CD4-positive, alpha-beta T cell (primary cell): ENCODE data around the gene TAGLN2. TPM values are rescaled to one million over a fixed set of nuclear protein-coding genes. Genes with fewer than 3 reads are reported as not detected.

Experiments used
- ATAC-seq: fragments of 200-7000 bp; cut with Tn5 transposase; one replicate; pipeline ENCODE4 v1.10.0; 2022; ENCODE audit warnings: mild to moderate bottlenecking; ENCODE audit not compliant: poor library complexity
- CTCF ChIA-PET: fragments of 350-600 bp; sonication (Branson Sonifier 250); formaldehyde crosslinking; loops from one replicate; lab custom pipeline; 2021; ENCODE audit warnings: antibody characterized with exemption, inconsistent platforms; lab: Charles Lee
- POLR2A ChIA-PET: fragments of 350-600 bp; sonication (Branson Sonifier 250); formaldehyde crosslinking; loops from one replicate; lab custom pipeline; 2021; ENCODE audit warnings: antibody characterized with exemption, inconsistent platforms; lab: Charles Lee
- DNase-seq, 14 experiments: peaks; one replicate each; pipeline ENCODE4 v3.0.0-alpha.2; 2013 to 2020; ENCODE audit warnings: mixed read lengths in 2 of 14
- H3K27ac ChIP-seq, 2 donors: one replicate each; pipeline versions ENCODE4 v1.5.1 to v1.7.0; 2013; ENCODE audit warnings: low read length in 2 of 2, low read depth in 1 of 2, mild to moderate bottlenecking in 1 of 2
- H3K27me3 ChIP-seq, 2 experiments: 1 replicate in 1 of 2; 2 replicates in 1 of 2; pipeline versions ENCODE4 v1.6.1 to v1.7.0; 2013; ENCODE audit warnings: low read length in 2 of 2, control low read depth in 1 of 2, mild to moderate bottlenecking in 1 of 2, moderate library complexity in 1 of 2; ENCODE audit not compliant: insufficient read depth in 2 of 2, control insufficient read depth in 1 of 2
- H3K36me3 ChIP-seq: one replicate; pipeline ENCODE4 v1.6.1; 2013; ENCODE audit warnings: low read length, control low read depth; ENCODE audit not compliant: insufficient read depth
- H3K4me1 ChIP-seq: one replicate; pipeline ENCODE4 v1.6.1; 2013; ENCODE audit warnings: low read length, control low read depth; ENCODE audit not compliant: insufficient read depth
- H3K4me3 ChIP-seq: one replicate; pipeline ENCODE4 v1.5.1; 2013; ENCODE audit warnings: mild to moderate bottlenecking, low read length, moderate library complexity
- H3K9me3 ChIP-seq, 2 experiments: 1 replicate in 1 of 2; 2 replicates in 1 of 2; pipeline versions ENCODE4 v1.6.1 to v1.7.0; 2013; ENCODE audit warnings: low read length in 2 of 2, mild to moderate bottlenecking in 2 of 2, control low read depth in 1 of 2, moderate library complexity in 1 of 2; ENCODE audit not compliant: control insufficient read depth in 1 of 2, insufficient read depth in 1 of 2
- H3K27ac Mint-ChIP-seq: one replicate; pipeline ENCODE4 v1.8.0; 2020; ENCODE audit warnings: mixed read lengths
- H3K27me3 Mint-ChIP-seq: one replicate; pipeline ENCODE4 v1.8.0; 2021; ENCODE audit warnings: mixed read lengths
- H3K36me3 Mint-ChIP-seq: one replicate; pipeline ENCODE4 v1.8.0; 2021; ENCODE audit warnings: low read depth, mixed read lengths
- H3K4me1 Mint-ChIP-seq: one replicate; pipeline ENCODE4 v1.8.0; 2021; ENCODE audit warnings: low read depth, mixed read lengths
- H3K4me3 Mint-ChIP-seq: one replicate; pipeline ENCODE4 v1.8.0; 2020; ENCODE audit warnings: mild to moderate bottlenecking, mixed read lengths
- H3K9me3 Mint-ChIP-seq: one replicate; pipeline ENCODE4 v1.8.0; 2020; ENCODE audit warnings: mixed read lengths
- intact Hi-C, 2 experiments: fragments of 100-400 bp; cut with DNase I in 1 of 2; cut with micrococcal nuclease in 1 of 2; formaldehyde crosslinking; loops; one replicate each; pipeline versions ENCODE4 v1.15.1 to v1.9.0; 2023 to 2025; cut with DNase I, micrococcal nuclease
- total RNA-seq, 174 experiments: library from RNA in 2 of 174; stranded (reverse) in 2 of 174; gene quantifications; one replicate each; pipeline ENCODE4 v1.2.3 and lab custom pipeline; 2021 to 2026
- TF ChIP-seq, protein P1 (sequence below): fragments of 200-600 bp; IDR thresholded peaks from one replicate; pipeline ENCODE4 v1.8.0; 2022; ENCODE audit warnings: antibody characterized with exemption, mild to moderate bottlenecking

Gene TAGLN2
- total RNA-seq, 2 experiments from 2014 or later = 301 to 311 TPM

DNA sequence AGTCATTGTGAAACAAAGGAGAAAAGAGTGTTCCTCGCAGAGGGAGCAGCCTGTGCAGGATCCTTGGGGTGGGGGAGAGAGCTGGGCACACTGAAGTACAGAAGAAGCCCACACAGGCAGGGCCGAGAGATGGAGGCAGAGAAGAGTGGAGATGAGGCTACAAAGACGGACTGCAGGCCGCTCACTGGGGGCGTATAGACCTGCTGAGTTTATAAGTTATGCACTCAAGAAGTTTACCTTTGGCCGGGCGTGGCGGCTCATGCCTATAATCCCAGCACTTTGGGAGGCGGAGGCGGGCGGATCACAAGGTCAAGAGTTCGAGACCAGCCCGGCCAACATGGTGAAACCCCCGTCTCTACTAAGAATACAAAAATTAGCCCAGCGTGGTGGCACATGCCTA, 36.3 kb upstream of the TAGLN2 start:
- intact Hi-C loops = no loop called here
- Histone ChIP-seq H3K9me3 (no peaks in the 10 kb centered on the region), H3K36me3 (no peaks in the 10 kb centered on the region), H3K27me3 (peaks cover 0 to 4% of the 10 kb centered on the region in 2 experiments), H3K4me3 (no peak overlapping the region), H3K27ac (no peak overlapping the region), H3K4me1 (no peaks in the 10 kb centered on the region)
- DNase-seq (no peak), ATAC-seq (no peak)
- Mint-ChIP-seq H3K27ac (no peak overlapping the region), H3K27me3 (peaks cover 15% of the 10 kb centered on the region), H3K9me3 (no peaks in the 10 kb centered on the region), H3K4me1 (no peaks in the 10 kb centered on the region), H3K4me3 (no peak overlapping the region), H3K36me3 (no peaks in the 10 kb centered on the region)
- TF ChIP-seq, protein P1, sequence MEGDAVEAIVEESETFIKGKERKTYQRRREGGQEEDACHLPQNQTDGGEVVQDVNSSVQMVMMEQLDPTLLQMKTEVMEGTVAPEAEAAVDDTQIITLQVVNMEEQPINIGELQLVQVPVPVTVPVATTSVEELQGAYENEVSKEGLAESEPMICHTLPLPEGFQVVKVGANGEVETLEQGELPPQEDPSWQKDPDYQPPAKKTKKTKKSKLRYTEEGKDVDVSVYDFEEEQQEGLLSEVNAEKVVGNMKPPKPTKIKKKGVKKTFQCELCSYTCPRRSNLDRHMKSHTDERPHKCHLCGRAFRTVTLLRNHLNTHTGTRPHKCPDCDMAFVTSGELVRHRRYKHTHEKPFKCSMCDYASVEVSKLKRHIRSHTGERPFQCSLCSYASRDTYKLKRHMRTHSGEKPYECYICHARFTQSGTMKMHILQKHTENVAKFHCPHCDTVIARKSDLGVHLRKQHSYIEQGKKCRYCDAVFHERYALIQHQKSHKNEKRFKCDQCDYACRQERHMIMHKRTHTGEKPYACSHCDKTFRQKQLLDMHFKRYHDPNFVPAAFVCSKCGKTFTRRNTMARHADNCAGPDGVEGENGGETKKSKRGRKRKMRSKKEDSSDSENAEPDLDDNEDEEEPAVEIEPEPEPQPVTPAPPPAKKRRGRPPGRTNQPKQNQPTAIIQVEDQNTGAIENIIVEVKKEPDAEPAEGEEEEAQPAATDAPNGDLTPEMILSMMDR = no peak
- CTCF ChIA-PET = no interaction called here
- POLR2A ChIA-PET = no interaction called here

DNA sequence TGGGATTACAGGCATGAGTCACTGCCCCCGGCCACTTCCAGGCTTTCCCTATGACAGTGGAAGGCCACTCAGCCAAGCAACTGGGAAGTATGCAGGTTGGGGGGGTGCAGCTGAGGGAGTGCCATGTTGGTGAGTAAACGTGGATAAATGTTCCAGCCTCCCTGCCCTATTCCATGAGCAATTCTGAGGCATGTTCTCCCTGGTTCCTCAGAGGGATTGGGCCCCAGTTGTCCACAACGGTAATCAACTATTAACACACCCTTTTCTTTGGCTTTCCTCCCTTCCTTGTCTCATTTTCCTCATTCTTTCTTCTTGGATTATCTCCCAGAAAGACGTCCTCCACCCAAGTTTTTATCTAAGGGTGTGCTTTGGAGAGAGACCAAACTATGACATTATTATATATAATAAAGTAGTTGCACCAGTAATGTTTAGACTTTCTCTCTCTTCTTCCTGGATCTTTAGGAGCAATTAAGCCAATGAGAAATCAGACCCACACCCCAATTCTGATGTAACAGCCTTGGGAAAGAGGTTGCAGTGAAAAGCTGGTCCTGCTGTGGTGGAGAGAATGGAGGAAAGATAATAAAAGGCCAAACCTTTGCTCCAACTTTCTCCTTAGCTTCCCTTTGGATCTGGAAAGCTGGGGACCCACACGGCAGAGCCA, 35.5 kb upstream of the TAGLN2 start:
- ATAC-seq = no peak
- Mint-ChIP-seq H3K9me3 (no peaks in the 10 kb centered on the region), H3K4me3 (no peak overlapping the region), H3K36me3 (no peaks in the 10 kb centered on the region), H3K4me1 (no peaks in the 10 kb centered on the region), H3K27me3 (peaks cover 9% of the 10 kb centered on the region), H3K27ac (no peak overlapping the region)
- Histone ChIP-seq H3K36me3 (no peaks in the 10 kb centered on the region), H3K27me3 (peaks cover 0 to 4% of the 10 kb centered on the region in 2 experiments), H3K4me3 (no peak overlapping the region), H3K27ac (no peak overlapping the region), H3K4me1 (no peaks in the 10 kb centered on the region), H3K9me3 (no peaks in the 10 kb centered on the region)
- TF ChIP-seq, protein P1 = no peak
- ChIA-PET CTCF (no interaction called here), POLR2A (no interaction called here)
- no peak for DNase-seq
- intact Hi-C loops = no loop called here

DNA sequence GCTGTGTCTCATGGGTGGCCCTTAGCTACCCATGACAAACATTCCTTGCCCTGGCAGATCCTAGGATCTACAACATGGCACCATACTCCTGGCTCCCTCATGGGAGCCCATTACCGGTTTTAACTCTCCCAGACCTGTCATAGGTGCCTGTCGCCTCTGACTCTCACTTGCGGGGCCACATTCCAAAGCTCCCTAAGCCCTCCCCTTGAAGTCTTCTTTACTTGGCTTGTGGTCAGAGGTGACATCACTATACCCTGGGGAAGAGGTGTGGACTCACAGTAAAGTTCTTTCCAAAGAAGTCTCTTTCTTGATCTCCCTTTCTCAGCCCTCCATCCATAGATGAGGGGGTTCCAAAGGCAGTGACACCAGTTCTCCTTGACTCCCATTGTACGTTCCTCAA, 34.1 kb upstream of the TAGLN2 start:
- no peak overlapping the region for H3K27ac ChIP-seq
- CTCF ChIA-PET = no interaction called here
- Mint-ChIP-seq H3K27ac (no peak overlapping the region), H3K36me3 (no peaks in the 10 kb centered on the region), H3K9me3 (no peaks in the 10 kb centered on the region), H3K27me3 (peaks cover 1% of the 10 kb centered on the region), H3K4me1 (no peaks in the 10 kb centered on the region), H3K4me3 (no peak overlapping the region)
- no peaks in the 10 kb centered on the region for H3K4me1 ChIP-seq
- no peak for DNase-seq
- POLR2A ChIA-PET = no interaction called here
- TF ChIP-seq, protein P1 = no peak
- no peak for ATAC-seq
- H3K9me3 ChIP-seq = no peaks in the 10 kb centered on the region
- no peaks in the 10 kb centered on the region for H3K36me3 ChIP-seq
- H3K27me3 ChIP-seq = peaks cover 1 to 4% of the 10 kb centered on the region in 2 experiments
- intact Hi-C loops = no loop called here
- no peak overlapping the region for H3K4me3 ChIP-seq
